Measurements from ENCODE around the gene CDK5RAP1. TPM values are rescaled to one million over a fixed set of nuclear protein-coding genes. Genes with fewer than 3 reads are reported as not detected.
"Not testable (repeated sequence)": the region's sequence is repeated elsewhere in the genome, so short reads cannot be mapped to it uniquely, and the experiment has no call there.

The CDK5RAP1 gene
- total RNA-seq, 1 donor from 2014 or later: 58.3 TPM

DNA sequence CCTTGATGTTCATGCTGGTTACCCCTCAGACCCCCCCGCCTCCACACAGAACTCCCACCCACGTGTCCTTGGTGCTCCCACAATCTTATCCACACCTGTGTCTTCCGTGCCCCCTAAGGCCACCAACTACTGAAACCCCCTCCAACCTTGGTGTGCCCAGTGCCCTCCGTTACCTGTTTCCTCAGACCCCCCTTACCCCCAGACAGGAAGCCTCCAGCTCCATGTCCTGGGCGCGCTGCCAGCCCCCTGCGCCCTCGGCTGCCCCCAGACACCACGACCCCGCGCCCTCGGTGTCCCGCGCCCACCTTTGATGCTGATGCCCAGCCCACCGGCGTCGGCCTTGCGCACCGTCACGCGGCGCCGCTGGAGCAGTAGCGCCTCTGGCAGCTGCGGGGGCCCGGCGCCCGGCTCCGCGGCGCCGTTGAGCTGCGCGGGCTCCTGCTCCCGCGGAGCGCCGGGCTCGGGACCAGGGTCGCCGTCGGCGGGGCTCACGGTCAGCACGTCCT, 41.7 kb upstream of the CDK5RAP1 start:
- peak overlapping the region; percentile 84 for H3K4me3 Mint-ChIP-seq
- peaks cover 25% of the 10 kb centered on the region for H3K4me1 Mint-ChIP-seq (ENCODE audit: unreplicated experiment)
- H3K27ac Mint-ChIP-seq: peak overlapping the region; percentile 55
- peaks cover 7% of the 10 kb centered on the region for H3K27me3 Mint-ChIP-seq
- TF ChIP-seq, protein P1, sequence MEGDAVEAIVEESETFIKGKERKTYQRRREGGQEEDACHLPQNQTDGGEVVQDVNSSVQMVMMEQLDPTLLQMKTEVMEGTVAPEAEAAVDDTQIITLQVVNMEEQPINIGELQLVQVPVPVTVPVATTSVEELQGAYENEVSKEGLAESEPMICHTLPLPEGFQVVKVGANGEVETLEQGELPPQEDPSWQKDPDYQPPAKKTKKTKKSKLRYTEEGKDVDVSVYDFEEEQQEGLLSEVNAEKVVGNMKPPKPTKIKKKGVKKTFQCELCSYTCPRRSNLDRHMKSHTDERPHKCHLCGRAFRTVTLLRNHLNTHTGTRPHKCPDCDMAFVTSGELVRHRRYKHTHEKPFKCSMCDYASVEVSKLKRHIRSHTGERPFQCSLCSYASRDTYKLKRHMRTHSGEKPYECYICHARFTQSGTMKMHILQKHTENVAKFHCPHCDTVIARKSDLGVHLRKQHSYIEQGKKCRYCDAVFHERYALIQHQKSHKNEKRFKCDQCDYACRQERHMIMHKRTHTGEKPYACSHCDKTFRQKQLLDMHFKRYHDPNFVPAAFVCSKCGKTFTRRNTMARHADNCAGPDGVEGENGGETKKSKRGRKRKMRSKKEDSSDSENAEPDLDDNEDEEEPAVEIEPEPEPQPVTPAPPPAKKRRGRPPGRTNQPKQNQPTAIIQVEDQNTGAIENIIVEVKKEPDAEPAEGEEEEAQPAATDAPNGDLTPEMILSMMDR (conservative IDR thresholded peaks at IDR 0.05): no peak
- DNase-seq (ENCODE audit: extremely low spot score, unreplicated experiment): peak; percentile 78
- H3K36me3 Mint-ChIP-seq: no peaks in the 10 kb centered on the region
- no peaks in the 10 kb centered on the region for H3K9me3 Mint-ChIP-seq

DNA sequence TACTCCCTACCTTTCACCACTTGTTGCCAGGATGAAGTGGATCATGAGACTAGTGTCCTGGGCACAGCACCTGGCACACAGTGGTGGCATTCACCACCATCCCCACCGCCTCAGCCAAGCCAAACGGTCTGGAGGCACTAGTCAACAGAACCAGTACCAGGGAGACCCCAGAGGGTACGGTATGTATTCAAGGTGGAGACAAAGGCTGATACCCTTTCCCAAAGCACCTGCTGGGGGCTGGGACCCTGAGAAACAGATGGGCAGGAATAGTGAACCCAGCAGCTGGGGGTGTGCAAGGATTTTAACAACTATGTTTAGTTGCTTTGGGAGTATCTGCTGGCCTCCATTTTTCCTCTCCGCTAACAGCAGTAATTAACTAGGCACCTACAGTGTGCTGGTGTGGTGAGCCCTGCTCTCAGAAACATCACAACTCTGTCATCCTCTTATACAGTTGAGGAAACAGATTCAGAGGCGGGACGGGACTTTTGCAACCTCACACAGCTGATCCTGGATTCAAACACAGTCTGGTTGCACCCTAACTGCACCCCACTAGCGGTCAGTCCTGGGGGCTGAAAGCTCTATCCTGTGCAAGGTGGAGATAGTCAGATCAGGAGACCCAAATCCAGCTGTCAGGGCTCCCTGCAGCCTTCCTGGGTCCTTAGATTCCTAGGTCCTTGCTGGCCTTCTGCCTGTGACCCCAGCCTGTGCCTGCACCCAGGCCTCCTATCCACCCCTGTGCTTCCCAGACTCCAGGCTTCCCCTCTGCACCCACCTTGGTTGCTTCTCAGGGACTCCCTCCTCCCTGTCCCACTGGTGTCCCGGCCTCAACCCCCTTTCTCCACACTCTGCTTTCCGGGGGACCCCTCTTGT, 41.1 kb upstream of the CDK5RAP1 start:
- TF ChIP-seq, protein P1 (conservative IDR thresholded peaks at IDR 0.05): no peak
- H3K36me3 Mint-ChIP-seq: no peaks in the 10 kb centered on the region
- H3K9me3 Mint-ChIP-seq: no peaks in the 10 kb centered on the region
- H3K27ac Mint-ChIP-seq: peak overlapping the region; percentile 55
- no peak for DNase-seq (ENCODE audit: extremely low spot score, unreplicated experiment)
- peaks cover 25% of the 10 kb centered on the region for H3K4me1 Mint-ChIP-seq (ENCODE audit: unreplicated experiment)
- H3K4me3 Mint-ChIP-seq: peak overlapping the region; percentile 84
- H3K27me3 Mint-ChIP-seq: peaks cover 7% of the 10 kb centered on the region

GRCh38 chr20:33441142-33441955, 40.0 kb upstream of the CDK5RAP1 start:
- no peak for DNase-seq (ENCODE audit: extremely low spot score, unreplicated experiment)
- Mint-ChIP-seq H3K27ac (peak overlapping the region; percentile 55), H3K4me3 (peak overlapping the region; percentile 84), H3K4me1 (ENCODE audit: unreplicated experiment) (peaks cover 25% of the 10 kb centered on the region), H3K9me3 (no peaks in the 10 kb centered on the region), H3K36me3 (no peaks in the 10 kb centered on the region), H3K27me3 (peaks cover 7% of the 10 kb centered on the region)
- TF ChIP-seq, protein P1 (conservative IDR thresholded peaks at IDR 0.05): no peak

GRCh38 chr20:33440562-33440961, 39.2 kb upstream of the CDK5RAP1 start:
- H3K4me1 Mint-ChIP-seq (ENCODE audit: unreplicated experiment): peaks cover 25% of the 10 kb centered on the region
- not testable (repeated sequence) for DNase-seq (ENCODE audit: extremely low spot score, unreplicated experiment); H3K4me3 Mint-ChIP-seq; H3K27ac Mint-ChIP-seq; H3K9me3 Mint-ChIP-seq; H3K36me3 Mint-ChIP-seq; H3K27me3 Mint-ChIP-seq

- Mint-ChIP-seq H3K27me3 (no peaks in the 10 kb centered on the region), H3K9me3 (no peaks in the 10 kb centered on the region), H3K4me1 (ENCODE audit: unreplicated experiment) (peaks cover 20% of the 10 kb centered on the region), H3K36me3 (peaks cover 13% of the 10 kb centered on the region), H3K4me3 (no peak overlapping the region), H3K27ac (no peak overlapping the region)
- DNase-seq (ENCODE audit: extremely low spot score, unreplicated experiment): no peak
- TF ChIP-seq, protein P1 (conservative IDR thresholded peaks at IDR 0.05): no peak
These were observed 37.2 kb upstream of the CDK5RAP1 start for GRCh38 chr20:33438481-33438880.

Measured in type B pancreatic cell (in vitro differentiated cells).